ENCODE data around the gene TBC1D2B. TPM values are rescaled to one million over a fixed set of nuclear protein-coding genes. Genes with fewer than 3 reads are reported as not detected.
A peak's percentile ranks its signal among the peaks of the same experiment; 100 is the strongest.

TBC1D2B gene
- total RNA-seq, 1 donor from 2014 or later: 24.4 TPM

- no peak for DNase-seq (ENCODE audit: low read depth)
These were observed 21.4 kb downstream of the TBC1D2B start for GRCh38 chr15:78055919-78056713.

DNA sequence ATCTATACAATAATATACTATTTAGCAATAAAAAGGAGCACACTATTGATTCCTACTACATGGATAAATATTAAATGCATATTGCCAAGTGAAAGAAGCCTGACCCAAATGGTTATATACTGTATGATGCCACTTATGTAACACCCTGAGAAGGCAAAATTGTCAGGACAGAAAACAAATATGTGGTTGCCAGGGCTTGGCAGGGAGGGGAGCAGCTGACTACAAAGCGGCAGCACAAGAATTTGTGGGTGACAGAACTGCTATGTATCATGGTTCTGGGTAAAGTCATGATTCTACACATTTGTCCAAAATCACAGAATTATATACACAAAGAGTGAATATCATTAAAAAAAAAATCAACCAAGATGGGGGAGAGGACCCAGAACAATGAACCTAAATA lies 22.5 kb downstream of the TBC1D2B start:
- no peak for DNase-seq (ENCODE audit: low read depth)

GRCh38 chr15:78054518-78054917 lies 23.0 kb downstream of the TBC1D2B start:
- DNase-seq (ENCODE audit: low read depth): no peak

DNA sequence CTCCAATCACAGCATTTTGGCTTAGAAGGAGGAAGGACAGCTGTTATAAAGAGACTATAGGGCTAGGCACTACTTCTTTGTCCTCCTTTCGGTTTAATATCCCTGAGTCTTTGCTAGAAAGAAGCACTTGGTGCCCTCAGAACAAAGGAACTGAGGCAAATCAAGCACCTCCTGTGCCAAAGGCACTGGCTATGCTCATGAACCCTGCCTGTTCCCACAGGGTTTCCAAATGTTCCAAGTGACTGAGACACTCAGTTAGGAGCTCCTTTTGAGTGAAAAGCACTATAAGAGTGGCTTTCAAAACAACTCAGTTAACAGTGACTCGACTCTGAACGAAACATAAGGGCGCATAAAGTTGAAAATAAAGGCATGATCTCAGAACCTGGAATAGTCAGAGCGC lies 25.0 kb downstream of the TBC1D2B start:
- DNase-seq (ENCODE audit: low read depth): no peak

DNA sequence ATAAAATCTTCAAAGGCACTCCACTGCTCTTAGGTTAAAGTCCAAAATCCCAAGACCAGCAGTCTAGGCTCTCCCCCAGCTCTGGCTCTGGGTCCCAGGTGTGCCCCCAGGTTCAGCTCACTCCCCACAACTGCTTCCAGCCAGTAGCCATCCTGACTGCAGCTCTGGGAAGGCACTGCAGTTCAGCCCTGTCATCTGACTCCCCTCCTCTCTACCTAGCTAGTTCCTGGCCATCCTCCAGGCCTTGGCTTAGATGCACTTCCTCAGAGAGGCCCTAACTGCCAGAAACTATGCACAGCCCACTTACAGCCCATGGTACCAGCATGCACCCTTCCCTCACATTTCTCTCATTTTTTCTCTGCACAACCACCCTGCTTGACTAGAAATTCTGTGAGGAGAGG lies 25.5 kb downstream of the TBC1D2B start:
- DNase-seq (ENCODE audit: low read depth): no peak

DNA sequence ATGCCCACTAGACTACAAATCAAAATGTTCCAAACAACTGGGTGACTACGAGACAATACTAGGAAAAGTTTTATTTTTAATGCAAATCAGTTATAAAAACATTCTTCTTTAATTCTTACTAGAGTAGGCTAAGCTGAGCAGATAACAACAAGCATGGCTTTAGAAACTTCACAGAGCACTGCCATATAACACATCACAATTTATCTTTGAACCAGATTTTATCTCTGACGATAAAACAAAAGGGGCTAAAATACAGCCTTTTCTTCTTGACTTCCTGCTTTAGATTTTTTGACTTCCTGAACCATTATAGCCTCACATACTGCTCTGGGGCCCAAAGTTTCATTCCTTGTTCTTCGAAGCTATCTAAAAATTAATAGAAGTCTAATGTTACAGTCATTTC lies 25.9 kb downstream of the TBC1D2B start:
- no peak for DNase-seq (ENCODE audit: low read depth)

DNA sequence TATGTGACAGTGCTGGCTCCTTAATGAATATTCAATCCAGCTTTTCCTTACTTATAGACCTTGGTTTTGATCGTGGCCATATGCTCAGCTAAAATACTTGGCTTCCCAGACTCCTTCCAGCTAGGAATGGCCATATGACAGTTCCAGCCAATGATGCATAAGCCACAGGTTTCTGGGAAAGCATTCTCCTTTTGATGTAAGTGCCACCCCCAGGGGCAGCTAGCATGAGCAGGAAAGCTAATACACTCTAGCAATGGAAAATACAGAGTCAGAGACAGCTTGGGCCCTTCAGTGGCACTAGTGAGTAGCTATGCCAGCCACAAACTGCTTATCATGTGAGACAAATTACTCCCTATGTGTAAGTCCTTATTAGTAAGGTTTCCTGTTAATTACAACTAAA lies 26.7 kb downstream of the TBC1D2B start:
- DNase-seq (ENCODE audit: low read depth): peak; percentile 58

DNA sequence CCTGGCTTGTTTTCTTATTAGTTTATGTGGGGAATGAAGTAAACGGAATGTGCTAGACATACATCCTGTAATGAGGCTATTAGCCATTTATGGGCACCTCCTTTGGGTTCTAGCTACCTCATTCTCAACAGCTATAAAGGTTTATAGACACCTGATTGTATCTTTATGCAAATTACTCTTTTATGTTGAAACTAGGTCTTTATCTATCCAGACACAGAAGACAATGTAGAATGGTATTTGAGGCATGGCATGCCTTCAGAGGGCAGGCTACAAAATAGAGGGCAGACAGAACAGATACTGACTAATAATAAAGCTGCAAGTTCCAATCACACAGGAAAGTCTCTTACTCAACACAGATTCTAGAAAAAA lies 27.1 kb downstream of the TBC1D2B start:
- no peak for DNase-seq (ENCODE audit: low read depth)

- peak; percentile 76 for DNase-seq (ENCODE audit: low read depth)
These were observed 27.6 kb downstream of the TBC1D2B start for GRCh38 chr15:78049691-78050440.

- no peak for DNase-seq (ENCODE audit: low read depth)
These were observed 28.9 kb downstream of the TBC1D2B start for GRCh38 chr15:78048628-78048920.

DNA sequence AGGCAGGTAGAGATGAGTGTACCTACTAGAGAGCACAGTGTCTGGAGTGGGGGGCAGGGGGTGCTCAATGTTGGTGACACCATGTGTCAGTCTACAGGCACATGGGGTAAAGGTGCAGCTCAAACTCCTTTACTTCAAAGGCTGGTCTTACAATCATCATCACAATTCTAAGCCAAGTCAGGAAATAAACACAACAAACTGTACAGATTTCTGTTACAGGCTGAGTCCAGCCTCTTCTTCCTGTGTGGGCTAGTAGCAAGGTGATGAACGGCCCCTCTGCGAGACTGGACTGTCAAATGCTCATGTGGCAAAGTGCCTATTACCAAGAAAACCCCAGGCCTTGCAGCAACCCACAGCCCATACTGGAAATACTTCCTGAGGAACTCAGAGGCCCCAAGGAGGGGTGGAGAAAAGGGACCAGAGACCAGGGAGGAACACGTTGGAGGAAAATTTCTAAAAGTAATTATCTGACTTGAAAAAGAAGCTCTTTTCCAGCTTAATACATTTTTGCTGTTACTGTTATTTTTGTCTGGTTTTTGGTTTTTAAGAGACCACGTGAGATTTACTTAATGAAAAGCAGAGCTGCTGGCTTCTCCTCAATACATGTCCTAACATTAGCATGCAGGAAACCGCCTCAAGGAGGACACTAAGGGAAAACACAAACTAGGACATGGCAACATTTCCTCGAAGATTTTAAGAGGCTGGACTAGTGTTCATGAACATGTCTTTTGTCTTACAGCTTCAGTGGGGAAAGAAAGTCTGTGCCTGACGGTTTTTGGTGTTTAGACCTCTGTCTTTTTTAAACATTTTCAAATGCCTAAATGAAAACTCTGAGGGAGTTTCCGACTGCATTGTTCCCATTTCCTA lies 29.5 kb downstream of the TBC1D2B start:
- peak; percentile 79 for DNase-seq (ENCODE audit: low read depth)

- no peak for DNase-seq (ENCODE audit: low read depth)
These were observed 30.6 kb downstream of the TBC1D2B start for GRCh38 chr15:78046796-78047341.

- DNase-seq (ENCODE audit: low read depth): no peak
These were observed 32.3 kb downstream of the TBC1D2B start for GRCh38 chr15:78045189-78045588.

DNA sequence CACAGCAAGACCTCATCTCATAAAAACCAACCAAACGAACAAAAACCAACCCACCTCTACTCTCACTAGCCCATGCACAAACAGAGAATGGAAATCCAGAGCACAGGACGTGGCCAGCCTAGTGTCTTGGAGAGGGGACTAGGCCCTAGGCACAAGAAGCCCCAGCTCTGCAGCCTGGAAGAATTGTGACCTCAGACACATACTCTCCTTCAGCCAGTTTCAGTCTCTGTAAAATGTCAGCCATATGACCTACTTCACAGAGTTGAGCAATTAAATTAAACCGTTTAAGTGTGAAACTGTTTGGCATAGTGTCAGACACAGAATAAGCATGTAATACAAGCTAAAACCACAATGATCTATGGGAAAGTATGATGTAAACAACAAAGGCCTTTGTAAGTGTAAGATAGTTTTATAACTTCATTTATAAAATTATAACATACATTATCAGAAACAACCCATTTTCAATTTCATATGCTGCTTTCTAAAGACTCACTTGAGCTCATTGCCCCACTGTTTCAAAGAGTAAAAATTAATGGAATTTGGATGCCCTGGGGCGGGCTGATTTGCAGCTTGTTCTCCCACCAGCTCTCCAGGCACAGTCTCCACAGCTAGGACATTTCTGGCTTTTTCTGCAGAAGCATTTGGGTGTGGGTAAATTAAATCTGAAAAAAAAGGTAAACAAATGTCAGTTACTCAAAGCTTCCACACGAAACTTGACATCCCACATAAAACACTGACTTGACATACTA lies 32.9 kb downstream of the TBC1D2B start:
- DNase-seq (ENCODE audit: low read depth): no peak

DNA sequence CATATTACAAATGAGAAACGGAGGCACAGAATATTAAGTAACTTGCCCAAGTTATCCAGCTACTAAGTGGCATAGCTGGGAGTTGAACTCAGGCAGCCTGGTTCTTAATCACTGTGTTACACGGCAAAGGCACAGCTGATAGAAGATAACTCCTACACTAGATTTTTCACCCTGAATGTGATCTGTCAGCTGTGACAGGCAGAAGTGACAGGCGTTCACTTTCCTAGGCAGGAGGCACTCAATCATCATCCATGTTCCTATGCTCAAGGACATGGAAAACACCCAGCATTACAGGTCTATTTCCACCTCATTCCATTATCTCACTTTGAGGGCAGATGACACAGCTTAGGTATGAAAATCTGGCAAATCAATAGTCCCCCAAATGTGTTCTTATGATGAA lies 35.6 kb downstream of the TBC1D2B start:
- DNase-seq (ENCODE audit: low read depth): no peak

DNA sequence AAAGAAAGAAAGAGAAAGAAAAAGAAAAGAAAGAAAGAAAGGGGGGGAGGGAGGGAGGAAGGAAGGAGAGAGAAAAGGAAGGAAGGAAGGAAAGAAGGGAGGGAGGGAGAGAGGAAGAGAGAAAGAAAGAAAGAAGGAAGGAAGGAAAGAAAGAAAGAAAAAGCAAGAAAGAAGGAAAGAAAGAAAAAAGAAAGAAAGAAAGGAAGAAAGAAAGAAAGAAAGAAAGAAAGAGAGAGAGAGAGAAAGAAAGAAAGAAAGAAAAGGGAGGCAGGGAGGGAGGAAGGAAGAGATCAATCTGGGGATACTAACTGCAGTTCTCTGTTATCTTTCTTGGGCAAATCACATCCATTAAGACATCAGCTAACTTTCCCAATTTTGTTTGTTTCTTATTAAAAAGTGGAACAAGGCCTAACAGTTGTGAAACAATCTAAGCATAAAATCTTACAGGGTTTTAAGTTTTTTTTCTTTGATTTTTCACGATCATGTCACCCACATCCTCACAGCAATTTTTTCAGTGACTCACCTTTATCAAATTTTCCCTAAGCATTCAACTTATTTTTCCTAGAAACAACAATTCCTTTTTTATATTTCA lies 36.8 kb downstream of the TBC1D2B start:
- no peak for DNase-seq (ENCODE audit: low read depth)

DNA sequence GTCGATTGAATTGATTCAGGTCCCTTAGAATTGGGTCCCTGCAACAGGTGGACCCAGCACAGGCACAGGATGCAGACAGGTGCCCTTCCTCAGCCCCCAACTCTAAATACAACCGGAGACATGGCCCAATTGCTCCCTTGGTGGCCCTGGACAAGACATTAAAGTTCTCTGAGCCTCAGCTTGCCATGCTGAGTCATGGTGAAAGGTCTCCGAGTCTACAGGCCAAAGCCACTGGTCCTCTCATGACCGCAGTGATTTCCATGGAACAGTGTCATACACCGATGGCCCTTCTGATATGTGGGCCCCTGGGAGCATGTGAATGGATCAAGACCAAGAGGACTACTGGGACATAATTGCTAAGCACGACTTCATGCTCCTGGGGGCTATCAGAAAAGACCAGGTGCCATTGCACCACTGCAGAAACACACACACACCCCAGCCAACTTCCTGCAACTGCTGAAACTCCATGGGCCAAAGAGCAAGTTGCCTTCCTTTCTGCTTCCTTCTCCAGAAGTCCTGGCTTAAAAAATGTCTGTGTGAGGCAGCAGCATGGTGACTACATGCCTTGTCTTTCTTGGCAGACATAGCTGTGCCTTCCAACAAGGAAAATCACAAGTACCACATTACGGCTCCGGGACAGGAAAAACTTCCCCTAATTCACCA lies 38.8 kb downstream of the TBC1D2B start:
- no peak for DNase-seq (ENCODE audit: low read depth)

GRCh38 chr15:78037779-78038305 lies 39.7 kb downstream of the TBC1D2B start:
- no peak for DNase-seq (ENCODE audit: low read depth)

DNA sequence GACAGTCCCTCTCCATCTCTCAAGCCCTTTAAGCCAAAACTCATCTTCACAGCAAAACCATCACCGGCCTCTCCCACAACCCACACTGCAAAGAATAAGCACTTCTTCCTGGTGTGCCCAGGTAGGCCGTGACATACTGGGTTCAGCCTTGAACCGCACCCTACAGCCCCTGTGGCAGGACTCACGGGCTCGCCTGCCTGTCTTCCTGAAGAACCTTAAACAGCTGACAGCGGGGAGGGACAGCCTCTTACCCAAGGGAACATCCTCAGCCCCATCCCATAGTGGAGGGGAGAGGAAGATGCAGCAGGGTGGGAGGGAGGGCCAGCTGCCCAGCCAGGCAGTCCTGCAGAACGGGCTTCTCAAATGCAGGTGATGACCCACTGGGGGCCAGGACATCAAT lies 40.2 kb downstream of the TBC1D2B start:
- no peak for DNase-seq (ENCODE audit: low read depth)
